DOHH2 (cell line): Measurements from ENCODE around the gene HAPSTR1.

ENCODE experiments used
- EZH2phosphoT487 ChIP-seq: fragments of 200-600 bp; sonication (generic); IDR thresholded peaks from 2 replicates; pipeline ENCODE4 v1.6.1; 2017; ENCODE audit warnings: borderline replicate concordance, mild to moderate bottlenecking, antibody characterized with exemption, low read length, moderate library complexity, mixed read lengths
- TF ChIP-seq, protein P1 (sequence below): fragments of 200-600 bp; sonication (generic); IDR thresholded peaks from one replicate; pipeline ENCODE4 v1.5.1; 2014; ENCODE audit warnings: antibody characterized with exemption, mild to moderate bottlenecking, low read depth, low read length; ENCODE audit not compliant: poor library complexity, severe bottlenecking

DNA sequence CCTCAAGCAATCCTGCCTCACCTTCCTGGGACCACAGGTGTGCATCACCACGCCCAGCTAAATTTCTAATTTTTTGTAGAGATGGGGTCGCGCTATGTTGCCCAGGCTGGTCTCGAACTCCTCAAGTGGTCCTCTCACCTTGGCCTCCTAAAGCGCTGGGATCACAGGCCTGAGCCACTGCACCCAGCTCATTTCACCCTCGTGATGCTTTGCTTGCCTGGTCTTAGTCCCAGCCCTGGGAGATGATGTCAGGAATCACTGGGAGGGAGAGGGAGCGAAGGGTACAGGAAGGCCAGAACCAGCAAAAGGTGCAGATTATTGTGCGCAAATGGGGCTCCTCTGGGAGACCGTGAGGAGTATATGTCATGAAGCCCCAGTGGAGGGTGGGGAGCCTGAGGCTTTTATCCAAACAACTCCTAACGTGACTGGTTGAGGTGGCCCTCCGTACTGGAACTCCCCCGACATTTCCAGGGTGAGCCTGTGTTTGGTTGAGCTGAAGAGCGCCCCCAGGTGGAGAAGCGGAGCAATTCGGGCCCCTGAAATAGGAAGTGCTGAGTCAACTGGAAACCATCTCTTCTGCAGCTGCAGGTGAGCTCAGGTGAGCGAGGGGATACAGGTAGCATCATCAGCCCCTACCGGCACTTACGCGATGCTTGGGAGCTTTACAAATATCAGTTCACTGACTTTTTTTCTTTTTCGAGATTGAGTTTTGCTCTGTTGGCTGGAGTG lies 41.2 kb upstream of the HAPSTR1 start:
- TF ChIP-seq, protein P1, sequence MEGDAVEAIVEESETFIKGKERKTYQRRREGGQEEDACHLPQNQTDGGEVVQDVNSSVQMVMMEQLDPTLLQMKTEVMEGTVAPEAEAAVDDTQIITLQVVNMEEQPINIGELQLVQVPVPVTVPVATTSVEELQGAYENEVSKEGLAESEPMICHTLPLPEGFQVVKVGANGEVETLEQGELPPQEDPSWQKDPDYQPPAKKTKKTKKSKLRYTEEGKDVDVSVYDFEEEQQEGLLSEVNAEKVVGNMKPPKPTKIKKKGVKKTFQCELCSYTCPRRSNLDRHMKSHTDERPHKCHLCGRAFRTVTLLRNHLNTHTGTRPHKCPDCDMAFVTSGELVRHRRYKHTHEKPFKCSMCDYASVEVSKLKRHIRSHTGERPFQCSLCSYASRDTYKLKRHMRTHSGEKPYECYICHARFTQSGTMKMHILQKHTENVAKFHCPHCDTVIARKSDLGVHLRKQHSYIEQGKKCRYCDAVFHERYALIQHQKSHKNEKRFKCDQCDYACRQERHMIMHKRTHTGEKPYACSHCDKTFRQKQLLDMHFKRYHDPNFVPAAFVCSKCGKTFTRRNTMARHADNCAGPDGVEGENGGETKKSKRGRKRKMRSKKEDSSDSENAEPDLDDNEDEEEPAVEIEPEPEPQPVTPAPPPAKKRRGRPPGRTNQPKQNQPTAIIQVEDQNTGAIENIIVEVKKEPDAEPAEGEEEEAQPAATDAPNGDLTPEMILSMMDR: peak; percentile 92
- no peak for TF ChIP-seq EZH2phosphoT487
